Urinary bladder (tissue), 4 donors: ENCODE results near the gene ZNF607. TPM values are rescaled to one million over a fixed set of nuclear protein-coding genes. Genes with fewer than 3 reads are reported as not detected.
A peak's percentile ranks its signal among the peaks of the same experiment; 100 is the strongest.
"Not testable (repeated sequence)": the region's sequence is repeated elsewhere in the genome, so short reads cannot be mapped to it uniquely, and the experiment has no call there.

Source experiments
- DNase-seq: peaks from one replicate; pipeline ENCODE4 v3.0.0-alpha.2; 2015; ENCODE audit errors: extremely low spot score
- H3K27ac ChIP-seq: one replicate; pipeline ENCODE4 v1.5.1; 2013; ENCODE audit warnings: low read depth, mild to moderate bottlenecking, moderate library complexity
- H3K36me3 ChIP-seq: one replicate; pipeline ENCODE4 v1.6.1; 2013; ENCODE audit warnings: mild to moderate bottlenecking, moderate library complexity; ENCODE audit not compliant: insufficient read depth
- H3K4me1 ChIP-seq: one replicate; pipeline ENCODE4 v1.6.1; 2013; ENCODE audit warnings: mild to moderate bottlenecking, moderate library complexity; ENCODE audit not compliant: insufficient read depth
- H3K4me3 ChIP-seq: one replicate; pipeline ENCODE4 v1.5.1; 2013; ENCODE audit warnings: low read depth, low read length
- WGBS: extraction: QIAGEN DNeasy Blood & Tissue Kit; methylation state at CpG from one replicate; pipeline ENCODE4 v1.1.7; 2013; 5-methylcytosine and 5-hydroxymethylcytosine counted together
- polyA plus RNA-seq: library from polyadenylated mRNA; stranded (reverse); fragments of 200-250 nt; gene quantifications from one replicate; pipeline ENCODE4 v1.2.3, GENCODE V29; 2013
- total RNA-seq: library from RNA; depleted of rRNA; stranded (reverse); fragments of >200 nt; gene quantifications from one replicate; pipeline ENCODE4 v1.2.3, GENCODE V29; 2014
- donor health status: healthy with polysubstance abuse.
- donor health status: healthy.

ZNF607 gene
- total RNA-seq (14.0 TPM), polyA plus RNA-seq (3.8 TPM)

DNA sequence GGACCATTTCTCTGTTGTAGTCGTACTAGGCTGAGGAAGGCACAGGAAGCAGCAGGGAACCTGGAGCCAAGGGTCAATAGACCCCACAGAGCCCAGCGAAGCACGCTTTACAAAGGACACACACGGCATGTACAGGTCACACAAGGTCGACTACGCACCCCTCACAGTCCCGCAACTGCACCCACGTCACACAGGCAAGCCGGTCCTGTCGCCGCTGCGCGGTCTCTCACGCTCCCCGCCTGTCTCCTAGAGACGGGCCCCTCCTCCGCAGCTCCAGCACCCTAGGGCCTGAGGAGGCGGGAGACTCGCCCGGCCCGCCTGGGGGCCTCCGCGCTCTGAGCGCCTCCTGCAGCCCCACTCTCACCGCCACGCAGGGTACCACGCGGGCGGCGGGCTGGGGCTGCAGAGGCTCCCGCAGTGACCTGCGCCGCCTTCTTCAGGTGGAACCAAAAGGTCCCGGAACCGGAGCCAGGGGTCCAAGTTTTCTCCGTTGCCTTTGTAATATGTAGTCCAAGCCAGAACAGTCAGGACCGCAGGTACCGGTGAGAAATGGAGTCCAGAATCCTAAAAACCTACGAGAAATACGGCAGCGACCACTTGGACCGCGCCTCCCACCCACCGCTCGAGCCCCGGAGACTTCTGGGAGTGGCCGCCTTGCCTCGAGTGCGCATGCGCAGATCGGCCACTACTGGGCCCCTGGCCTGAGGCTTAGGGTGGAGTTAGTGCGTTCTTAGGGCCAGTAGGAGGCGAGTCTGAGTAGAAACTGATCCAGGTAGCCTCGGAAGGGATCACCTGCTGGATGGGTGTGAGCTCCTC lies at the start of gene ZNF607:
TSS of gene ZNF607 (minus strand) at position 651 of the 816 bp plus-strand sequence. CDS start 8,143 bp downstream, outside the sequence.
- Histone ChIP-seq H3K36me3 (no peaks in the 10 kb centered on the region), H3K4me3 (peak within 1 kb of the TSS; percentile 75), H3K27ac (peak within 1 kb of the TSS; percentile 24), H3K4me1 (no peaks in the 10 kb centered on the region)
- under 1% methylated on average over 54 of the region's 54 CpGs for WGBS
- peak; percentile 85 for DNase-seq

DNA sequence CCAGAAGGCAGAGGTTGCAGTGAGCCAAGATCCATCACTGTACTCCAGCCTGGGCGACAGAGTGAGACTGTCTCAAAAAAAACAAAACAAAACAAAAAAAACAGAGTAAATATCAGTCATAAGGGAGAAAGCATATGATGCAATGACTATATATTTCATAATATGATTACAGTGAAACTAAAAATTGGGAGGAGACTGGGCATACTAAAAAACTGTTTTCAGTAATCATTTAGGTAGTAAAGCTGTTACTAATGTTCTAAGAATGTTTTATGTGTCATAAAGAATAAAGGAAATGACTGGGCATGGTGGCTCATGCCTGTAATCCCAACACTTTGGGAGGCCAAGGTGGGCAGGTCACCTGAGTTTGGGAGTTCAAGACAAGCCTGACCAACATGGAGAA lies 43.9 kb upstream of the ZNF607 start:
- Histone ChIP-seq H3K4me1 (no peaks in the 10 kb centered on the region), H3K27ac (no peak overlapping the region), H3K4me3 (no peak overlapping the region), H3K36me3 (peaks cover 12% of the 10 kb centered on the region)
- DNase-seq, result no peak
- WGBS, result 96% methylated on average over 1 of the region's 1 CpG

DNA sequence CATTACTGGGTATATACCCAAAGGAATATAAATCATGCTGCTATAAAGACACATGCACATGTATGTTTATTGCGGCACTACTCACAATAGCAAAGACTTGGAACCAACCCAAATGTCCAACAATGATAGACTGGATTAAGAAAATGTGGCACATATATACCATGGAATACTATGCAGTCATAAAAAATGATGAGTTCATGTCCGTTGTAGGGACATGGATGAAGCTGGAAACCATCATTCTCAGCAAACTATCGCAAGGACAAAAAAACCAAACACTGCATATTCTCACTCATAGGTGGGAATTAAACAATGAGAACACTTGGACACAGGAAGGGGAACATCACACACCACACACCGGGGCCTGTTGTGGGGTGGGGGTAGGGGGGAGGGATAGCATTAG lies 38.1 kb upstream of the ZNF607 start:
- not testable (repeated sequence) for H3K4me1 ChIP-seq, H3K36me3 ChIP-seq, H3K27ac ChIP-seq, DNase-seq, H3K4me3 ChIP-seq
- 94% methylated on average over 3 of the region's 4 CpGs for WGBS

DNA sequence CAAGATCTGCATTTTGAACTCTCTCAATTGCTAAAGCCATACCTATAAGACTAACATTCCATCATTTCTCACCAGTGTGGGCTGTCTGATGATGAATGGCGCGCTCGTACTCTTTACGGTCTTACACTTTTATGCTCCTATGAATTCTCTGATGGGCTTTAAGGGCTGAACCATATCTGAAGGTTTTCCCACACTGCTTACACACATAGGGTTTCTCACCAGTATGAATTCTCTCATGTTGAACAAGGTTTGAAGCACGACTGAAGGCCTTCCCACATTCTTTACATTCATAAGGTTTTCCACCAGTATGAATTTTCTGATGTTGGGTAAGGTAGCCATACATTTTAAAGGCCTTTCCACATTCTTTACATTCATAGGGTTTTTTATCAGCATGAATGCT lies 18.8 kb upstream of the ZNF607 start:
- no peak for DNase-seq
- Histone ChIP-seq H3K4me1 (no peaks in the 10 kb centered on the region), H3K36me3 (peaks cover 12% of the 10 kb centered on the region), H3K4me3 (no peak overlapping the region), H3K27ac (no peak overlapping the region)
- 78% methylated on average over 5 of the region's 5 CpGs for WGBS

DNA sequence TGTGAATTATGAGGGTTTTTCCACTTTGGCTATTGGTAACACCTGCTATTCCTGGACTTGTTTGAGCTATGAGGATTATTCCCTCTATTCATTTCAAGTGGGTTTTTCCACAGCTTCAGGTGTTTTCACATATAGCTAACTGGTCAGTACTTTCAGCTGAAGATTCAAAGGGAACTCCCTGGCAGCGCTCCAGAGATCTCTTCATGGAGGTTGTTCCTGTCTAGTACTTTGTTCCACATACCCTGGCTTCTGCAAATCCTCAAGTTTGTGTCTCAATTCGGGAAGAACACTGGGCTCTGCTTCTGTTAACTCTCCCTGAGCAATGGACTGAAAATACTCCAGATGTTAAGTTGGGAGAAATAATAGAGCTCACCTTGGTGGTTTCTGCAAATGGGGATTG lies 5.6 kb upstream of the ZNF607 start:
- WGBS, result 82% methylated on average over 2 of the region's 2 CpGs
- no peak overlapping the region for H3K27ac ChIP-seq
- no peak overlapping the region for H3K4me3 ChIP-seq
- no peak for DNase-seq
- no peaks in the 10 kb centered on the region for H3K4me1 ChIP-seq
- no peaks in the 10 kb centered on the region for H3K36me3 ChIP-seq

DNA sequence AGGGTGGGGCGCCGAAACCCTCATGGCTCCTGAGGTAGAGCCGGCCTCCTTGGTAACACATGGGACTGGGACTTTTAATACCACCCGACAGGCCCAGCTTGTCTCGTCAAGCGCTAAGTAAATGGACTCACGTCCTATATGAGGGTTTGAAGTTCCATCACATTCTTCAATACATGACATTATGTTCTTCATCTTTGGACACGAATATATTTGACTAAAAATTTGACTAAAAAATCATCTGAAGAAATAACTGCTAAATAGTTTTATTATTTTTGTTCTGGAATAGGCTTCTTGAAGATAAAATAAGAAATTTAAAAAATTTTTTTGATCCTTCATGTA lies 335 bp upstream of the ZNF607 start:
- Histone ChIP-seq H3K36me3 (no peaks in the 10 kb centered on the region), H3K4me3 (peak overlapping the region; percentile 75), H3K4me1 (no peaks in the 10 kb centered on the region), H3K27ac (no peak overlapping the region)
- 10% methylated on average over 8 of the region's 8 CpGs for WGBS
- no peak for DNase-seq

DNA sequence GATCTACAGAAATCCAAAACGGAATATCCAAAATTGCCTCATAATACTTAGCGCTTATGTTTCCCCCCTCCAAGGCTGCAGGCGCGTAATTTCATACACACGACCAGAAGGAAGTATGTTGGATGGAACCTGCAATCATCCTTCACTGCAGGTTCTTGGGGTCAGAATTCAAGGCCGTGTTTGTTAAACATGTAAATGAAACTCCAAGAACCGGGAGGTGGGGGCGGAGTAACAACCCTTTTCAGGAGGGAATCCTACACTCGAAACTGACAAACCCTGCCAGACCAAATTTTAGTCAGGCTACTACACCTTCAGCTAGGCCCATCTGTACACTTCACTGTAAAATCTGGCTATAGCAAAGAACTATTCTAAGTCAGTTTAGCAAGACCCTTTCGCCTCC lies 1.3 kb downstream of the ZNF607 start:
- Histone ChIP-seq H3K27ac (no peak overlapping the region), H3K4me3 (peak overlapping the region; percentile 75)

DNA sequence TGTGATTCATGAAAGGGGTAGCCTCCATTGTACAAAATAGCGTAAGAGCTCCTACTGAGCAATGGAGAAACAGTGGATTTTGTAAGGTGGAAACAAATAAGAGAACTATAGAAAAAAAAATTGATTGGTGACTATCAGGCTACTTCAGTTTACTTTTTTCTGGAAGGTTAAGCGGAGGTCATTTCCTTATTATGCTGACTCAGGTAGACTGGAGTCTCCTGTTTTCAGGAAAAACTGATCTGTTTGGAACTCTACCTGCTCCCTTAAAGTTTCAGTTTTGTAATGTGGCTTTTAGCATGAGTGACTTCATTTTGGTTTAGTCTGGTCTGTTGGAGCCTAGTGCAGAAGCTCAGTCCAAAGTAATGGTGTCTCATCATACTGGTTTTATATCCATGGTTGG lies 3.4 kb downstream of the ZNF607 start:
- no peak overlapping the region for H3K4me3 ChIP-seq
- peaks cover 2% of the 10 kb centered on the region for H3K36me3 ChIP-seq
- no peaks in the 10 kb centered on the region for H3K4me1 ChIP-seq
- no peak for DNase-seq
- no peak overlapping the region for H3K27ac ChIP-seq
- 95% methylated on average over 2 of the region's 2 CpGs for WGBS

More for the DNA sequence above, 1.3 kb downstream of the ZNF607 start:
- DNase-seq, result no peak
- WGBS, result 45% methylated on average over 10 of the region's 10 CpGs
- no peaks in the 10 kb centered on the region for H3K4me1 ChIP-seq
- peaks cover under 1% of the 10 kb centered on the region for H3K36me3 ChIP-seq

DNA sequence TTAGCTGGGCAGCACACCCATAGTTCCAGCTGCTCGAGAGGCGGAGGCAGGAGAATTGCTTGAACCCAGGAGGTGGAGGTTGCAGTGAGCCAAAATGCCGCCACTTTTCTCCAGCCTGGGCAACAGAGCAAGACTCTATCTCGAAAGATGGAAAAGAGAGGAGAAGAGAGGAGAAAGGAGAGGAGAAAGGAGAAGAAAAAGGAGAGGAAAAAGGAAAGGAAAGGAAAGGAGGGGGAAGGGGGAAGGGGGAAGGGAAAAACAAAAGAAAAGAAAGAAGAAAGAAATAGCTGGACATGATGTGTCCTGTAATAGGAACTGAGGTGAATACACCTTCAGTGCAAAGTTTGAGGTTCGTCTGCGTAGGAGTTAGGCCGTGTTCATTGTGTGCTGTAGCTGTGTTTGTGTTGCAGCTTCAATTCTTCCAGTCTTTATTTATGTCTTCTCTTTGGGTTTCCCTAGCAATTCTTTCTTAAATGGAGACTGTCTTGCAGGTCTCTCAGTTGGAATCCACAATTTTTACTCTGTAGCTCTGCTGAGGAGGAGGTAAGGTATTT lies 13.4 kb downstream of the ZNF607 start:
- H3K27ac ChIP-seq, result no peak overlapping the region
- no peaks in the 10 kb centered on the region for H3K4me1 ChIP-seq
- DNase-seq, result no peak
- 94% methylated on average over 7 of the region's 7 CpGs for WGBS
- no peak overlapping the region for H3K4me3 ChIP-seq
- H3K36me3 ChIP-seq, result peaks cover 6% of the 10 kb centered on the region

DNA sequence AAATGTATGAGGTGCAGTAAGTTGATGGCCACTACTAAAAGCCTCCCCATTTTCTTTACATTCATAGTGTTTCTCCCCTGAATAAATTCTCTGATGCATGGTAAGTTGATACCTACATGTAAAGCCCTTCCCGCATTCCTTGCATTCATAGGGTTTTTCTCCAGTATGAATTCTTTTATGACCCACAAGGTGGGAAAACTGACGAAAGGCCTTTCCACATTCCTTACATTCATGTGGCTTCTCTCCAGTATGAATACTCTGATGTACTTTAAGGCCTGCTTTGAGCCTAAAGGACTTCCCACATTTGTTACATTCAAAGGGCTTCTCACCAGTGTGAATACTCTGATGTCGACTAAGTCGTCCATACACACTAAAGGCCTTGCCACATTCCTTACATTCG lies 20.5 kb downstream of the ZNF607 start:
- DNase-seq, result no peak
- Histone ChIP-seq H3K27ac (no peak overlapping the region), H3K4me1 (no peaks in the 10 kb centered on the region), H3K4me3 (no peak overlapping the region), H3K36me3 (peaks cover 7% of the 10 kb centered on the region)
- WGBS, result 85% methylated on average over 5 of the region's 5 CpGs

DNA sequence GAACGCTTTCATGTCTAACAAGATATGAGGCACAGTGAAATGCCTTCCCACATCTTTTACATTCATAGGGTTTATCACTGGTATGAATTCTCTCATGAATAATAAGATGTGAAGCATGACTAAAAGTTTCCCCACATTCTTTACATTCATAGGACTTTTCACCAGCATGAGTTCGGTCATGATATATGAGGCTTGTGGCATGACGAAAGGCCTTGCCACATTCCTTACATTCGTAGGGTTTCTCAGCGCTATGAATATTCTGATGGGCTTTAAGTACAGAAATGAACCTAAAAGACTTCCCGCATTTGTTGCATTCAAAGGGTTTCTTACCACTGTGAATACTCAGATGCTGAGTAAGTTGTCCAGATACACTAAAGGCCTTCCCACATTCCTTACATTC lies 21.3 kb downstream of the ZNF607 start:
- H3K27ac ChIP-seq, result no peak overlapping the region
- no peak for DNase-seq
- H3K36me3 ChIP-seq, result peaks cover 7% of the 10 kb centered on the region
- H3K4me1 ChIP-seq, result no peaks in the 10 kb centered on the region
- 91% methylated on average over 6 of the region's 6 CpGs for WGBS
- H3K4me3 ChIP-seq, result no peak overlapping the region

DNA sequence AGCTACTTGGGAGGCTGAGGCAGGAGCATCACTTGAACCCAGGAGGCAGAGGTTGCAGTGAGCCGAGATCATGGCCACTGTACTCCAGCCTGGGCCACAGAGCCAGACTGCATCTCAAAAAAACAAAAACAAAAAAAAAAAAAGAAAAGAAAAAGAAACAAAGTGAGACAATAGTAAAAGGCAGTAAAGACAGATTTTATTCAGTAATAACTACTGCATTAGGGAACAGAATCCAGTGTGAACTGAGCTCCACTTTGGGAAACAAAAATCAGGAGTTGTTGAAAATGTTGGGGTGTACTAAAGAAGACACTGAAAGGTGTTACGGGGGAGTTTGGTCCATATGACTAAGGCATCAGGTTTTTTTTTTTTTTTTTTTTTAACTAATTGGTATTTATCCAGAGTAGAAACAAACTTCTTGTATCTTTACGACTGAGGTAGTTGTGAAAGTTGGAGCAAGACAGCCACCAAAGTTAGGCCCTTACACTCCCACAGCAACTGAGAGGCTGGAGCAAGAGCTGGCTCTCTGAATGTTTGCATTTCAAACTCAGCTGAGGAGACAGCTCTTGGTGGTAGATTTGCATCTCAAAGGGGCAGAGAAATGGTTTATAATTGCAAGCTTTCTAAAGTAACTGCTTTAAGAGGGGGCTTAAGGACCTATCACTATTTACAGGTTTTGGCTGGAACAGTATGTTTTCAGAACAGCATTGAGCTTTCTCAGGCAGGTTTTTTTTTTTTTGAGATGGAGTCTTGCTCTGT lies 24.2 kb downstream of the ZNF607 start:
- 75% methylated on average over 3 of the region's 3 CpGs for WGBS

DNA sequence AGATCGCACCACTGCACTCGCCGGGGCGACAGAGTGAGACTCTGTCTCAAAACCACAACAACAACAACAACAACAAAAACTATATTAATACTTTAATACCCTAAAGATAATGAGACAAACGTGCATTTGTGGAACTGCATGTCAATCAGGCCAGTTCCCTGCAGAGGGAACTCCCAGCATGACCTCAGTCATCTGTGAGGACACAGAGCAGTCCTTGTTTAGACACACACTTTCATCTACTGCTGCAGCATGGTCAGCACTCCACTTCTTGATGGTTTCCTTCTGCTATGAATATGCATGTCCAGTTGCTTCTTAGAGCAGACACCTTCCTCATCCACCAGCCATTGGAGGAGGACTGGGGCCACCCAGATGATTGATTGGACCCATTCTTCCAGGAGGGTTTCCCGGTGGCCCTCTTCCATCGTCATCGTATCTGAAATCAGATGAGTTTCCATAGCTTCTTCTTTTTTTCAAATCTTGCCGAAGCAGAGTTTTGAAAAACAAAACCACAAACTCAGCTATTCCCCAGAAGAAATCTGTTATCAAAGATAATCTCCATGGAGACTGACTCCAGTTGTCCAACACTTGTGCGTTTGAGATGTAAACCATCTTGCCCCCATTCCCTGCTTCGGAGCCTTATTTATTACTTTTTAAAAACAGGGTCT lies 26.5 kb downstream of the ZNF607 start:
- Histone ChIP-seq H3K27ac (no peak overlapping the region), H3K36me3 (no peaks in the 10 kb centered on the region), H3K4me3 (no peak overlapping the region), H3K4me1 (no peaks in the 10 kb centered on the region)
- no peak for DNase-seq
- WGBS, result 45% methylated on average over 11 of the region's 11 CpGs

More for the DNA sequence above, 24.2 kb downstream of the ZNF607 start:
- H3K4me3 ChIP-seq, result no peak overlapping the region
- no peak for DNase-seq
- peaks cover 7% of the 10 kb centered on the region for H3K36me3 ChIP-seq
- H3K4me1 ChIP-seq, result no peaks in the 10 kb centered on the region
- H3K27ac ChIP-seq, result no peak overlapping the region
